SK-N-MC (cell line): ENCODE results near the gene CST3.

Experiments
- EZH2 ChIP-seq: fragments of 200-600 bp; sonication (generic); IDR thresholded peaks from one replicate; pipeline ENCODE4 v1.6.1; 2017; ENCODE audit warnings: antibody characterized with exemption
- FOXP2 ChIP-seq: optimal IDR thresholded peaks from 2 replicates; pipeline ENCODE3; 2011; ENCODE audit warnings: mild to moderate bottlenecking, moderate library complexity; ENCODE audit not compliant: insufficient read depth; ENCODE audit errors: extremely low read length, control extremely low read depth
- POLR2AphosphoS5 ChIP-seq: IDR thresholded peaks from 2 replicates; pipeline ENCODE4 v1.6.1; 2012; ENCODE audit warnings: mild to moderate bottlenecking, low read depth, low read length, borderline replicate concordance

DNA sequence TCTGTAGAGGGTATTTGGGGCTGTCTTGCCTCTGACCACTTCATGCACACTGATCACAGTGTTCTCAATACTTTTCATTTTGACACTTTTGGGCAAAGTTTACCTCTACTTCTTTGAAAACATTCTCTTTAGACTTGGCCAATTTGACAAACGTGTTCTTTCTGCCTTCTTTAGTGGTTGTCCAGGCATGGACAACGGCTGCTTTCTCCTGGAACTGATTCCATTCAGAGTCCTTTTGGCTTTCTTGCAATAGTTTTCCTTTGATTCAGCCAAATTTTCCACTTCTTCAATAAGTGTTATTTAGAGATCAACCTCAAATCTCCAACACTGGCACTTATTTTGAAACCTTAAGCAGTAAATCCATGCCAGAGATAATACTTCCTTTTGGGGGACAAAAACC lies 25.4 kb downstream of the CST3 start:
- TF ChIP-seq POLR2AphosphoS5 (no peak), EZH2 (no peak), FOXP2 (no peak)
